C4-2B (cell line): Measurements from ENCODE around the gene WFDC9.
"Not testable (repeated sequence)": the region's sequence is repeated elsewhere in the genome, so short reads cannot be mapped to it uniquely, and the experiment has no call there.

ENCODE experiments used
- H3K27ac ChIP-seq: fragments of 450-650 bp; 2 replicates; pipeline ENCODE4 v1.5.1; 2017
- CTCF ChIP-seq: fragments of 450-650 bp; conservative IDR thresholded peaks from 2 replicates; pipeline ENCODE4 v1.5.1; 2017; ENCODE audit warnings: mild to moderate bottlenecking
- ZFX ChIP-seq: fragments of 450-650 bp; IDR thresholded peaks from 2 replicates; pipeline ENCODE4 v1.6.1; 2017

The WFDC9 gene

GRCh38 chr20:45631184-45631583 lies at the start of gene WFDC9:
WFDC9 (minus strand) TSS chr20:45631284; CDS start chr20:45610181, 21,103 bp downstream.
- no peak for TF ChIP-seq ZFX
- TF ChIP-seq CTCF, result no peak
- H3K27ac ChIP-seq, result no peak within 1 kb of the TSS

- TF ChIP-seq CTCF (no peak), ZFX (no peak)
- no peak overlapping the region for H3K27ac ChIP-seq
Observed at GRCh38 chr20:45679650-45680049, 48.6 kb upstream of the WFDC9 start.

- no peak overlapping the region for H3K27ac ChIP-seq
- TF ChIP-seq CTCF, result no peak
- TF ChIP-seq ZFX, result no peak
Observed at GRCh38 chr20:45672765-45673164, 41.7 kb upstream of the WFDC9 start.

- no peak for TF ChIP-seq ZFX
Observed at GRCh38 chr20:45670139-45670538, 39.1 kb upstream of the WFDC9 start, which contains the start of gene WFDC11. WFDC11 (minus strand) TSS chr20:45670239; CDS start chr20:45650600, 19,639 bp downstream.

GRCh38 chr20:45657038-45657437 lies 26.0 kb upstream of the WFDC9 start:
- H3K27ac ChIP-seq, result not testable (repeated sequence)

More at GRCh38 chr20:45670139-45670538, 39.1 kb upstream of the WFDC9 start, which contains the start of gene WFDC11:
- no peak within 1 kb of the TSS for H3K27ac ChIP-seq

- H3K27ac ChIP-seq, result not testable (repeated sequence)
Observed at GRCh38 chr20:45651726-45652125, 20.6 kb upstream of the WFDC9 start.

- no peak for TF ChIP-seq CTCF
- no peak for TF ChIP-seq ZFX
- no peak overlapping the region for H3K27ac ChIP-seq
Observed at GRCh38 chr20:45649312-45649863, 18.3 kb upstream of the WFDC9 start.

- H3K27ac ChIP-seq, result no peak overlapping the region
- TF ChIP-seq CTCF (no peak), ZFX (no peak)
Observed at GRCh38 chr20:45647441-45648050, 16.5 kb upstream of the WFDC9 start.

- no peak for TF ChIP-seq CTCF
- TF ChIP-seq ZFX, result no peak
- H3K27ac ChIP-seq, result no peak overlapping the region
Observed at GRCh38 chr20:45646875-45647274, 15.8 kb upstream of the WFDC9 start.

GRCh38 chr20:45645869-45646268 lies 14.8 kb upstream of the WFDC9 start:
- H3K27ac ChIP-seq, result not testable (repeated sequence)

- not testable (repeated sequence) for H3K27ac ChIP-seq
Observed at GRCh38 chr20:45641076-45641475, 10.0 kb upstream of the WFDC9 start.
